Memory B cell (primary cell): Measurements from ENCODE around the gene AMIGO3.

Experiments used
- ATAC-seq: fragments of 150-1000 bp; cut with Tn5 transposase; 2 replicates; pipeline ENCODE4 v1.10.0; 2021; ENCODE audit warnings: low read depth, mild to moderate bottlenecking, moderate library complexity
- DNase-seq, 2 donors: peaks; one replicate each; pipeline ENCODE4 v3.0.0; 2022; ENCODE audit warnings: low spot score in 2 of 2
- H3K27ac Mint-ChIP-seq: one replicate; pipeline ENCODE4 v1.8.0; 2022; ENCODE audit warnings: mild to moderate bottlenecking, moderate library complexity, mixed read lengths
- H3K27me3 Mint-ChIP-seq: one replicate; pipeline ENCODE4 v1.8.0; 2022; ENCODE audit warnings: mixed read lengths
- H3K36me3 Mint-ChIP-seq: one replicate; pipeline ENCODE4 v1.8.0; 2022; ENCODE audit warnings: mild to moderate bottlenecking, mixed read lengths
- H3K4me1 Mint-ChIP-seq: one replicate; pipeline ENCODE4 v1.8.0; 2022; ENCODE audit warnings: mixed read lengths
- H3K4me3 Mint-ChIP-seq: one replicate; pipeline ENCODE4 v1.8.0; 2022; ENCODE audit warnings: mild to moderate bottlenecking, moderate library complexity, mixed read lengths
- H3K9me3 Mint-ChIP-seq: one replicate; pipeline ENCODE4 v1.8.0; 2022; ENCODE audit warnings: mixed read lengths

AMIGO3 gene

DNA sequence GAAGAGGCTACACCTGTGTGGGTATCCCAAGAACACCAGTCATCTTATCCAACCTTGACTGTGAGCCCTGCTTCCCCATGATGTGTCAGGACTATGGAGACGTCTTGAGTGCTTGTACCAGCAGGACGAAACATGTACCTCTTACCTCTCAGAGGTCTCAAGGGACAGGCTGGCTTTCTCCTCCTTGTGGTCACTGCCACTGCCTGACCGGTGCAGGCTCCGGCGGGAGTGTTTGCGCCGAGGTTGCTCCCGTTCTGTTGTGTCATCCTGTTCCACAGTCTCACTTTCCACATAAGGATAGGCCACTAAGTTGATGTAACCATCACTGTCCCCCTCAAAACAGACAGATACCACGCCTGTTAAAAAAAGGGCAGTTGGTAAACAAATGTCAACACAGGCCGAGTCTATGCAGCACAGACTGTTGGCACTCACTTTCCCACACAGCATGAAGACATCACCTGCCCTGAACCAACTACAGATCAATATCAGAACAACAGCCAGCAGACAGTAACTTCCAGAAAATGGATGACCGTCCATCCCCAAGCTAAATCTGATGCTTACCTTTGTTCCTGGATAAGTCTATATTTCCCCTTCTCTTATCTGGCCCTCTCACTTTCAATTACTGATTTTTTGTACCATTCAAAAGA, 18.7 kb upstream of the AMIGO3 start:
- no peak for ATAC-seq
- peaks cover 21% of the 10 kb centered on the region for H3K36me3 Mint-ChIP-seq
- no peaks in the 10 kb centered on the region for H3K9me3 Mint-ChIP-seq
- DNase-seq, result no peak
- H3K27me3 Mint-ChIP-seq, result no peaks in the 10 kb centered on the region
- no peak overlapping the region for H3K4me3 Mint-ChIP-seq
- H3K4me1 Mint-ChIP-seq, result peaks cover 2% of the 10 kb centered on the region
- peak overlapping the region; percentile 69 for H3K27ac Mint-ChIP-seq

DNA sequence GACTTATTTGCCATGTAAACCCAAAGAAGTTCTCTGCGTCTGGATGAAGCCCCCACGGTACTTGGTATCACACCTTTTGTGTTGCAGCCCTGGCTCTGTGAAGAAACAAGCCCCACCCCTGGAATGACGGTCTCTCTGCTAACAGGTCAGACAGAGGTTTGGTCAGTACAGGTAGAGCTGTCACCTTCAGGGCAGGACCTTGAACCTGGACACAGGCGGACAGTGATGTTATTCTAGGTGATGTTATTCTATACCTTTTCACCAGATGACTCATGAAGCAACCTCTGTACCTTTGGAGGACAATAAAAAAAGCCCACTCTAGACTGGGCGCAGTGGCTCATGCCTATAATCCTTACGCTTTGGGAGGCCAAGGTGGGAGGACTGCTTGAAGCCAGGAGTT, 15.3 kb upstream of the AMIGO3 start:
- DNase-seq, result no peak
- Mint-ChIP-seq H3K9me3 (no peaks in the 10 kb centered on the region), H3K4me1 (no peaks in the 10 kb centered on the region), H3K27ac (peak overlapping the region; percentile 24), H3K27me3 (no peaks in the 10 kb centered on the region), H3K4me3 (no peak overlapping the region), H3K36me3 (peaks cover 31% of the 10 kb centered on the region)
- no peak for ATAC-seq

DNA sequence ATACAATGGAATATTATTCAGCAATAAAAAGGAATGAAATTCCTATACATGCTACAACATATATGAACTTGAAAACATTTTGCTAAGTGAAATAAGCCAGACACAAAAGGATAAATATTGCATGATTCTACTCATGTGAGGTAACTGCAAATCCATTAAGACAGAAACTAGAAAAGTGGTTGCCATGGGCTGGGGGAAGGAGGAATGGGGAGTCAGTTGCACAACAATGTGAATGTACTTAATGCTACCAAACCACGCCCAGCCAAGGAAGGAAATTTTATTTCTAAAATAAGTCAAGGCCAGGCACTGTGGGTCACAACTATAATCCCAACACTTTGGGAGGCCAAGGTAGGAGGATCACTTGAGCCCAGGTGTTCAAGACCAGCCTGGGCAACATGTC, 14.1 kb upstream of the AMIGO3 start:
- Mint-ChIP-seq H3K9me3 (no peaks in the 10 kb centered on the region), H3K36me3 (peaks cover 30% of the 10 kb centered on the region)
- no peak for DNase-seq

DNA sequence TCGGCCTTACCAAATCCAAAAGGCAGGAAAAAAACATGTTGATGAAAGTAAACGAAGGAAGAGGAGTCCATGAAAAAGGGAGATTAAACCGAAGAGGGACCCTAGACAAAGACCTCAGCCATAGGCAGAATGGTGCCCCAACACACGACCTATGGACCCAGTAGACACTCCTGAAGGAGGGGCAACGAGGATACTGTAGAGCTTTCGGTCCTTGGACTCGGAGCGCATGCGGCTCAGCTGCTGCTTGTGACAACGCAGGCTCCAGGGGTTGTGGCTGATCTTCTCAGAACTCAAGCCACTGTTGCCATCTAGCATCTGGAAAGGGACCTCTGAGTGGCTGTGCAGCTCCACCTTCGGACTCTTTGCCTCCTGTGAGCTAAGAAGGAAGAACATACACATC, 13.1 kb upstream of the AMIGO3 start:
- Mint-ChIP-seq H3K27ac (no peak overlapping the region), H3K27me3 (no peaks in the 10 kb centered on the region)
- no peak for DNase-seq

More for the DNA sequence above, 14.1 kb upstream of the AMIGO3 start:
- Mint-ChIP-seq H3K27me3 (no peaks in the 10 kb centered on the region), H3K4me3 (no peak overlapping the region), H3K27ac (no peak overlapping the region), H3K4me1 (no peaks in the 10 kb centered on the region)
- ATAC-seq, result no peak

DNA sequence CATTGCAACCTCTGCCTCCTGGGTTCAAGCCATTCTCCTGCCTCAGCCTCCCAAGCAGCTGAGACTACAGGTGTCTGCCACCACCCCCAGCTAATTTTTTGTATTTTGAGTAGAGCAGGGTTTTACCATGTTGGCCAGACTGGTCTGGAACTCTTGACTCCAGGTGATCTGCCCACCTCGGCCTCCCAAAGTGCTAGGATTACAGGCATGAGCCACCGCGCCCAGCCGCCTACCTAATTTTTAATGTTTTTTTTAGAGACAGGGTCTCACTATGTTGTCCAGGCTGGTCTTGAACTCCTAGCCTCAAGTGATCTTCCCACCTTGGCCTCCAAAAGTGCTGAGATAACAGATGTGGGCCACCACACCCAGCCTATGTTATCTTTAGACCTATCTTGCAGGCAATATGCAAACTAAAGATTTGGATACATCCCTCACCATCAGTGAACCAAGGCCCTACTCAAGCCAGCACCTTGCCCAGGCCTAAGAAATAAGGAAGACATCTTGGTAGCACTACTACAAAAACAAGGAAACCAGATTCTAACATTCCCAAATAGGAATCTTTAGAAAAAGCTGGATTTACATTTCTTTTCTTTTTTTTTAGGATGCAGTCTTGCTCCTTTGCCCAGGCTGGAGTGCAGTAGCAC, 10.6 kb upstream of the AMIGO3 start:
- Mint-ChIP-seq H3K9me3 (no peaks in the 10 kb centered on the region), H3K27me3 (no peaks in the 10 kb centered on the region), H3K4me3 (no peak overlapping the region), H3K27ac (no peak overlapping the region), H3K36me3 (peaks cover 18% of the 10 kb centered on the region), H3K4me1 (peaks cover 16% of the 10 kb centered on the region)
- ATAC-seq, result no peak
- no peak for DNase-seq

More for the DNA sequence above, 13.1 kb upstream of the AMIGO3 start:
- Mint-ChIP-seq H3K36me3 (peaks cover 24% of the 10 kb centered on the region), H3K9me3 (no peaks in the 10 kb centered on the region), H3K4me3 (no peak overlapping the region), H3K4me1 (peaks cover 2% of the 10 kb centered on the region)
- no peak for ATAC-seq

DNA sequence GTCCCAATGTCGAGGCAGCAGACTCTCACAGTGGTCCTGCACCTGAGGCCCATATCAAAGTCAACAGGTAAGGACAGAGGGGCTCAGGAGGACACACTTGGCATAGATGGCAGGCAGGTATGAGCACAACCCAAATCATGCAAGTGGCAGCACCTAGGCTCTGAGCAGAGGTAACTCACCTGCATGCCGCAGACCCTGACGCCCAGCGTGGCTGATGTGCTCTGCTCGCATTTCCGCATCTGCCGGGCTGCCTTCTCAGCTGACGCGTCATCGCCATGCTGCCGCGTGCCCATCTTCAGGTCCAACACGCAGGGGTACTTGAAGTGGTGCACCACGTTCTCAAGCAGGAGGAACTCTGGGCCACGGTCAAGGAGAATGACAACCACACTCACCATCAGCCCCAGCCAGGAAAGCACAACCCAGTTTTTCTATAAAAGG, 8.5 kb upstream of the AMIGO3 start:
- H3K9me3 Mint-ChIP-seq, result no peaks in the 10 kb centered on the region
- no peak overlapping the region for H3K4me3 Mint-ChIP-seq
- peaks cover 27% of the 10 kb centered on the region for H3K4me1 Mint-ChIP-seq
- DNase-seq, result no peak
- H3K27ac Mint-ChIP-seq, result peak overlapping the region; percentile 100
- peaks cover 12% of the 10 kb centered on the region for H3K36me3 Mint-ChIP-seq
- ATAC-seq, result no peak
- no peaks in the 10 kb centered on the region for H3K27me3 Mint-ChIP-seq

DNA sequence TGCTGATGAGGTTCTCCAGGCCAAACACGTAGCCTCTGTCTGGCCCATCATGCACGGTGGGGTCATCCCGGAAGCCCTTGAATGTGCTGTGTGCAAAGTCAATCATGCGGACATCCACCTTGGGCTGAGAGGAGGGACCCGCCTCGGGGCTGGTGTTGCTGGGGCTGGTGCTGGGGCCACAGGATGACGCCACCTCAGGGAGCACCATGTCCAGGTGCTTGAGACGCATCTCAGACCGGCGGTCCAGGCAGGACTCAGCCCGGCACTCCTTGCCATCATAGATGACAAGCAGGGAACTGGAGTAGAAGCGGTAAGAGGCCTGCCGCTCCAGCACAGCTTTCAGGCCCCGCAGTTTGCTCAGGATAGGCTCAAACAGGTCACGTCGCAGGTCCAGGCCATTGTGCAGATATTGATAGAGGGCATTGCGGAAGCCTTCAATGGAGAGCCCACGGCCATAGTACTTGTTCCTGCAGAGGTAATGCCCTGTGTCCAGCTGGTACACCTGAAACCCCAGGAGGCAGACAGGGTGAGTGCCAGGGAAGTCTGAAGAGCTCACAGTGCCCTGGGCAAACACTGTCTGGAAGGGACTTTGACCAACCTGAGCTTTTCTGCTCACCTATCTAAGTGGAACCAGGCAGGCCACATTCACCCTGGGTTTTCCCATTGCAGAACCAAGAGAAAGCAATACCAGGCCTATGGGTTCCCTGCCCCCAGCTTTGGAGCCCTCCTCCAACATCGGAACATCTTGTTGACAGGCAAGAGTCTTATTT, 7.9 kb upstream of the AMIGO3 start:
- Mint-ChIP-seq H3K4me1 (peaks cover 33% of the 10 kb centered on the region), H3K4me3 (peak overlapping the region; percentile 21), H3K9me3 (no peaks in the 10 kb centered on the region), H3K27ac (peak overlapping the region; percentile 100), H3K27me3 (no peaks in the 10 kb centered on the region), H3K36me3 (peaks cover 8% of the 10 kb centered on the region)
- peak; percentile 4 for ATAC-seq
- no peak for DNase-seq

DNA sequence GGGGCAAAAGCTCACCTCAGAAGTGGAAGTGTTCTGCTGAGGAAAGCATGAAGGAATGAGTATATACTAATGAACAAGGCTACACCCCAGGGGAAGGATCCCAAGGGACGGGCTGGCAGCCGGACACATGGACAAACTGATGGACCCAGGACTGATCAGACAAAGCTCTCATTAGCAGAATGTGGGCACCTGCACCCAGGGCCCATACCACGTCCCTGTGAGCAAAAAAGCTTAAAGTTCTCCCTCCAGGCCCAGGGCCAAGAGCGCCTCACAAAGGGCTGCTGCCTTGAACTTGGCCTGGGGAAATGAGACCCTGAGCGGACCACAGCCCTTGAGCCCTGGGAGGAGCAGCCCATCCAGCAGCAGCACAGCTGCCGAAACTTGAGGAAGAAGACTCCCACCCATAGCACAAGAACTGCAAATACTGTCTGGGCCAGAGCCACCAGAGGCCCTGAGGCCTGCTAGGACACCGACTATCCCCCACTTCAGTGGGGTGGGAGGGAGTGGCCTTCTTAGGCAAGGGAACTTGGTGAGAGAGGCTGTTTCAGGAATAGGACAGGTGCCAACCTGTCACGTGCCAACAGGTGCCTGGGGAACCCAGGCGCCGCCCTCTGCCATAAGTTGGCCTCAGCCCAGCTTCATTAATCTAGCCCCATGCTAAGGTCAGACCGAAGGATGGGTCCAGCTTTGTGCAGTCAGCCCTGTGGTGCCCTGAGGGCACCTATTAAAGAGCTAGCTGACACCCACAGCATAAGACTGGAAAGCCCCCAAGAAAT, 6.6 kb upstream of the AMIGO3 start:
- H3K9me3 Mint-ChIP-seq, result no peaks in the 10 kb centered on the region
- no peak for DNase-seq

DNA sequence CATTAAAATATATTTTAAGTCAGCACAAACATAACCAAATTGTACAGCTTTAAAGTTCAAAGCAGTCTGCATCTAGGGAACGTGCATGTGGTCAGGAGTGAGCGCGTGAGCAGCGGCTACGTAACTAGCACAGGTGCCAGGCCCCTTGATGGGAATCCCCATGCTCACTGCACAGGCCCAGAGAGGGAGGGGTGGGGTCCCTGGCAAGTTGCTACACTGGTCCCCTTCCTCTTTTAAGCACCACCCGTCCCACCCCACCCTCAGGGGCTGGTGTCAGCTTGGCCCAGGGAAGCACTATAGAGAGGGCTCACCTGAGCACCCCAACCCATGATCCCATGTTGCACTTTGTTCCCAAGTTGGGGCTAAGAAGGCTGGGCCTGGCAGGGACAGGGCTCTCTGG, 5.1 kb upstream of the AMIGO3 start:
- no peaks in the 10 kb centered on the region for H3K9me3 Mint-ChIP-seq
- H3K4me3 Mint-ChIP-seq, result peak overlapping the region; percentile 90
- H3K4me1 Mint-ChIP-seq, result peaks cover 40% of the 10 kb centered on the region
- H3K27ac Mint-ChIP-seq, result peak overlapping the region; percentile 100
- peak; percentile 57 for ATAC-seq
- no peaks in the 10 kb centered on the region for H3K27me3 Mint-ChIP-seq
- peak; percentile 61 to 75 for DNase-seq
- H3K36me3 Mint-ChIP-seq, result peaks cover 6% of the 10 kb centered on the region

More for the DNA sequence above, 6.6 kb upstream of the AMIGO3 start:
- Mint-ChIP-seq H3K36me3 (peaks cover 8% of the 10 kb centered on the region), H3K27me3 (no peaks in the 10 kb centered on the region), H3K27ac (peak overlapping the region; percentile 100), H3K4me1 (peaks cover 36% of the 10 kb centered on the region), H3K4me3 (peak overlapping the region; percentile 39)
- no peak for ATAC-seq

DNA sequence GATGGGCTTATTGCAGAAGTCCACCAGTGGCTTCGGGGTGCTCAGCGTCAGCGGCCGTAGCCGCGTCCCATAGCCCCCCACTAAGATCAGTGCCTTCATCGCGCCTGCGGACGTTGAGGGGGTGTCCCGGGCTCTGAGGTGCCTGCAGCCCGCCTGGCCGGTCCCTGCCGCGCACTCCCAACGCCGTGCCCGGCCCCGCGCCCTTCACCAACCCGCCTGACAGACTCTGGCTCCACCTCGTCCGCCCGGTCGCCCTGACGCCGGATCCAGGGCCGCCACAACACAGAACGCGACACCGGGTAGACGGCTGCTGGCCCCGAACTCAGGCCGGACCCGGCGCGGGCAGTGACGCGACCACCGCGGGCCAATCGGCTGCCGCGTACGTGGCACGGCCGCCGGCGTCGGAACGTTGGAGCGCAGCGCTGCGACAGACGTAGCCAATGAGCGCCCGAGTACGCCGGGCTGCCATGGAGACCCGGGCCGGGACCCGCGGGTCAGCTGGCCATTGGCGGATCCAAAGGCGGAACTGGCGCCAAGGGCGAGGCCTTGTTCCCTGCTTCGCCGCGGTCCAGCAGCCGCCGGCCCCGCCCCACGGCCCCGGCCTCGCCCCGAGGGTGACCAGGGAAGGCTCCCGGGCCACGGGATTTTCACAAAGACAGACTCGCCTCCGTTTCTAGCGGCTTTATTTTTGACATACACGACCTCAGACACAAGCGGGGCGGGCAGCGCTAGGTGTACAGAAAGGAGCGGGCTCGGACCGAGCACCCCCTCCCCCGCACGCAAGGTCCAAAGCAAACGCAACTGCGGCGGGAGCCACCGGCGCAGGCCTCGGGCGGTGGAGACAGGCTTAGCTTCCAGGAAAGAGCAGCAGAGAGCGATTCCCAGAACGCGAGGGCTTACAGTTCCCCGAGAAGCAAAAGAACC, 4.4 kb upstream of the AMIGO3 start, which contains the start of gene GMPPB:
Gene GMPPB (minus strand): TSS at position 324 of the 924 bp plus-strand sequence. CDS start 225 bp downstream, at position 99.
- Mint-ChIP-seq H3K9me3 (no peaks in the 10 kb centered on the region), H3K36me3 (peaks cover 4% of the 10 kb centered on the region), H3K27me3 (no peaks in the 10 kb centered on the region), H3K4me3 (peak within 1 kb of the TSS; percentile 90), H3K4me1 (peaks cover 43% of the 10 kb centered on the region), H3K27ac (peak within 1 kb of the TSS; percentile 100)
- peak; percentile 86 to 91 for DNase-seq
- ATAC-seq, result peak; percentile 69

DNA sequence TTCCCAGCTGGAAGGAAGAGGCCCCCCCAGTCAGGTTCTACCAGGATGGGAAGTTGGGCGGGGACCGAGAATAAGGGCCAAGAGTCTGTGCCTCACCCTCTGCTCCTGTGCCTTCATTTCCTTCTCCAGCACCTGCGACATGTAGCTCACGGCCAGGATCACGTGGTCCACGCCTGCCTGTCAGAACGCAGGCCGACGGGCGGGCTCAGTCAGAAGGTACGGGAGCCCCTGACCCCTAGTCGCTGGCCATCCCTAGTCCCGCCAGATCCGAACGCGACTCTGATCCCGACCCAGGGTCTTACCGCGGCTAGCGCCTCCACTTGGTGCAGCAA, 3.8 kb upstream of the AMIGO3 start:
- peak overlapping the region; percentile 90 for H3K4me3 Mint-ChIP-seq
- ATAC-seq (peak; percentile 5), DNase-seq (peak in 1 of 2 donors; percentile 47)
- H3K36me3 Mint-ChIP-seq, result peaks cover 4% of the 10 kb centered on the region
- H3K27me3 Mint-ChIP-seq, result no peaks in the 10 kb centered on the region
- H3K4me1 Mint-ChIP-seq, result peaks cover 47% of the 10 kb centered on the region
- peak overlapping the region; percentile 100 for H3K27ac Mint-ChIP-seq
- H3K9me3 Mint-ChIP-seq, result no peaks in the 10 kb centered on the region

DNA sequence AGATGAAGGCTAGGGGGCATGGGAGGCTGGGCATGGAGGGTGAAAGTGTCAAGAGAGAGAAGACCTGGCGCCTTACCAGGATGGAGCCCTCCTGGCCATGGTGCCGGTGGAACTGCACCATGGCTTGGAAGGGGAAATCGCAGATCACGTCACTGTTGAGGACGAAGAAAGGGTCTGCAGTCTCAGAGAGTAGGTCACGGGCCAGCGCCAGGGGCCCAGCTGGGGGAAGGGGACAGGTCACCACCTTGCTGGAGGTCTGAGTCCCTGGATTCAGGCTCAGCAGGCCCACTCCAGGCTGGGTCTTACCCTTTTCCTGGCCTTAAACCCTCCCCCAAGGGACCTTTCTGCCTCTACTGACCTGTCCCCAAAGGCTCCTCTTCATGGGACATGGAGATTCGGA, 3.4 kb upstream of the AMIGO3 start:
- Mint-ChIP-seq H3K36me3 (peaks cover 4% of the 10 kb centered on the region), H3K4me1 (peaks cover 47% of the 10 kb centered on the region), H3K4me3 (peak overlapping the region; percentile 90), H3K9me3 (no peaks in the 10 kb centered on the region), H3K27ac (peak overlapping the region; percentile 100), H3K27me3 (no peaks in the 10 kb centered on the region)
- ATAC-seq, result no peak
- no peak for DNase-seq
